ENCODE measurements around the gene PLVAP.

PLVAP gene

GRCh38 chr19:17332677-17333581 lies 44.2 kb downstream of the PLVAP start:
- no peak for DNase-seq

- DNase-seq, result no peak
Measured at GRCh38 chr19:17332360-17332676, 44.8 kb downstream of the PLVAP start.

GRCh38 chr19:17331045-17331558 lies 46.0 kb downstream of the PLVAP start:
- no peak for DNase-seq

GRCh38 chr19:17330262-17331044 lies 46.7 kb downstream of the PLVAP start:
- no peak for DNase-seq

- no peak for DNase-seq
Measured at GRCh38 chr19:17329366-17330261, 47.5 kb downstream of the PLVAP start.

GRCh38 chr19:17328517-17329365 lies 48.4 kb downstream of the PLVAP start:
- no peak for DNase-seq

GRCh38 chr19:17327654-17328516 lies 49.3 kb downstream of the PLVAP start:
- peak; percentile 81 for DNase-seq

GRCh38 chr19:17327068-17327653 lies 50.0 kb downstream of the PLVAP start:
- DNase-seq, result no peak

- DNase-seq, result no peak
Measured at GRCh38 chr19:17326595-17326966, 50.6 kb downstream of the PLVAP start.

- DNase-seq, result no peak
Measured at GRCh38 chr19:17325881-17326594, 51.1 kb downstream of the PLVAP start.

GRCh38 chr19:17325133-17325532 lies 52.0 kb downstream of the PLVAP start:
- no peak for DNase-seq

GRCh38 chr19:17324357-17325114 lies 52.6 kb downstream of the PLVAP start:
- no peak for DNase-seq

GRCh38 chr19:17323964-17324332 lies 53.2 kb downstream of the PLVAP start:
- no peak for DNase-seq

GRCh38 chr19:17323300-17323963 lies 53.7 kb downstream of the PLVAP start:
- DNase-seq, result no peak

GRCh38 chr19:17322854-17323253 lies 54.3 kb downstream of the PLVAP start:
- DNase-seq, result no peak

GRCh38 chr19:17321655-17322489 lies 55.3 kb downstream of the PLVAP start:
- no peak for DNase-seq

GRCh38 chr19:17320435-17320834 lies 56.7 kb downstream of the PLVAP start:
- no peak for DNase-seq

Measured in right hindlimb (tissue), 1 donor.